ENCODE measurements around the gene CCR6.
"Not testable (repeated sequence)": the region's sequence is repeated elsewhere in the genome, so short reads cannot be mapped to it uniquely, and the experiment has no call there.

DNA sequence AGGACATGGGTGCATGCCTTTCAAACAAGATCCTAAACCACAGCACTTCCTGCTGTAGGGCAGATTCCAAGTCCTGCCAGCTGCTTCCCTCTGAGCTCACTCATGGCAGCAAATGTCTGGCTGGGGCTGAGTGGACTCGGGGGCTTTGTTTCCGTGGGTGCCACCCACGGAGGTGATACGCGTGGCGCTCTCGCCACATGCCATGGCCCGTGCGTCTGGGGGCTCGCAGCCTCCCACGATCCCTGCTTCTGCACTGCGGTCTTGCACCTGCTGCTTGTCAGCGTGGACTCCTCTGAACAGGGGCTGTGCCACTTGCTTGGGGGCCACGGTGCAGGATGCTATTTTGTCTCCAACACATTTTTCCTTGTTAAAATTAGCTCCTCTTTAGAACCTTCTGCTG is 54.4 kb downstream of the CCR6 start:
- TF ChIP-seq, protein P1, sequence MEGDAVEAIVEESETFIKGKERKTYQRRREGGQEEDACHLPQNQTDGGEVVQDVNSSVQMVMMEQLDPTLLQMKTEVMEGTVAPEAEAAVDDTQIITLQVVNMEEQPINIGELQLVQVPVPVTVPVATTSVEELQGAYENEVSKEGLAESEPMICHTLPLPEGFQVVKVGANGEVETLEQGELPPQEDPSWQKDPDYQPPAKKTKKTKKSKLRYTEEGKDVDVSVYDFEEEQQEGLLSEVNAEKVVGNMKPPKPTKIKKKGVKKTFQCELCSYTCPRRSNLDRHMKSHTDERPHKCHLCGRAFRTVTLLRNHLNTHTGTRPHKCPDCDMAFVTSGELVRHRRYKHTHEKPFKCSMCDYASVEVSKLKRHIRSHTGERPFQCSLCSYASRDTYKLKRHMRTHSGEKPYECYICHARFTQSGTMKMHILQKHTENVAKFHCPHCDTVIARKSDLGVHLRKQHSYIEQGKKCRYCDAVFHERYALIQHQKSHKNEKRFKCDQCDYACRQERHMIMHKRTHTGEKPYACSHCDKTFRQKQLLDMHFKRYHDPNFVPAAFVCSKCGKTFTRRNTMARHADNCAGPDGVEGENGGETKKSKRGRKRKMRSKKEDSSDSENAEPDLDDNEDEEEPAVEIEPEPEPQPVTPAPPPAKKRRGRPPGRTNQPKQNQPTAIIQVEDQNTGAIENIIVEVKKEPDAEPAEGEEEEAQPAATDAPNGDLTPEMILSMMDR (IDR thresholded peaks at IDR 0.05) = not testable (repeated sequence)
- not testable (repeated sequence) for TF ChIP-seq POLR2A, EP300 (IDR thresholded peaks at IDR 0.05)
